Ishikawa (cell line): ENCODE measurements around the gene DYNC1I1.

Source experiments
- CEBPB ChIP-seq: IDR thresholded peaks from 2 replicates; pipeline ENCODE4 v1.6.1; 2012
- CREB1 ChIP-seq: IDR thresholded peaks from 2 replicates; pipeline ENCODE4 v1.6.1; 2012; ENCODE audit warnings: low read depth
- EGR1 ChIP-seq: IDR thresholded peaks from 2 replicates; pipeline ENCODE4 v1.6.1; 2012
- EP300 ChIP-seq: IDR thresholded peaks from 2 replicates; pipeline ENCODE4 v1.6.1; 2012; ENCODE audit warnings: borderline replicate concordance
- FOXM1 ChIP-seq: IDR thresholded peaks from 2 replicates; pipeline ENCODE4 v1.6.1; 2012; ENCODE audit warnings: low read depth, borderline replicate concordance
- MAX ChIP-seq: IDR thresholded peaks from 2 replicates; pipeline ENCODE4 v1.6.1; 2012
- NFIC ChIP-seq: IDR thresholded peaks from 2 replicates; pipeline ENCODE4 v1.6.1; 2012
- RAD21 ChIP-seq: IDR thresholded peaks from 2 replicates; pipeline ENCODE4 v1.6.1; 2012; ENCODE audit warnings: low read depth
- REST ChIP-seq: IDR thresholded peaks from 2 replicates; pipeline ENCODE4 v1.6.1; 2012; ENCODE audit warnings: low read depth, mild to moderate bottlenecking
- TAF1 ChIP-seq: IDR thresholded peaks from 2 replicates; pipeline ENCODE4 v1.6.1; 2012; ENCODE audit warnings: low read depth, mild to moderate bottlenecking
- TCF12 ChIP-seq: IDR thresholded peaks from 2 replicates; pipeline ENCODE4 v1.6.1; 2012; ENCODE audit warnings: low read depth
- TEAD4 ChIP-seq: IDR thresholded peaks from 2 replicates; pipeline ENCODE4 v1.6.1; 2012
- USF1 ChIP-seq: IDR thresholded peaks from 2 replicates; pipeline ENCODE4 v1.6.1; 2012
- YY1 ChIP-seq: IDR thresholded peaks from 2 replicates; pipeline ENCODE4 v1.6.1; 2012; ENCODE audit warnings: low read depth
- ZBTB7A ChIP-seq: IDR thresholded peaks from 2 replicates; pipeline ENCODE4 v1.6.1; 2012; ENCODE audit warnings: low read depth

Gene DYNC1I1

GRCh38 chr7:95814721-95815120 is 42.4 kb downstream of the DYNC1I1 start:
- TF ChIP-seq TAF1 (no peak), NFIC (no peak), EP300 (no peak), RAD21 (no peak), CEBPB (no peak), YY1 (no peak), EGR1 (no peak), MAX (no peak), TEAD4 (no peak), FOXM1 (no peak), ZBTB7A (no peak), TCF12 (no peak), REST (no peak)

- TF ChIP-seq RAD21 (no peak), CEBPB (no peak), YY1 (no peak), TAF1 (no peak), TCF12 (no peak), USF1 (no peak), FOXM1 (no peak), EP300 (no peak), MAX (no peak), EGR1 (no peak), NFIC (no peak), REST (no peak), ZBTB7A (no peak), TEAD4 (no peak), CREB1 (no peak)
Measured at GRCh38 chr7:95817866-95818640, 45.7 kb downstream of the DYNC1I1 start.

- no peak for TF ChIP-seq TEAD4
- no peak for TF ChIP-seq USF1
- no peak for TF ChIP-seq CREB1
Measured at GRCh38 chr7:95820778-95821177, 48.4 kb downstream of the DYNC1I1 start.

GRCh38 chr7:95822717-95823116 is 50.4 kb downstream of the DYNC1I1 start:
- TF ChIP-seq YY1, result no peak
- TF ChIP-seq MAX, result no peak
- no peak for TF ChIP-seq NFIC
- TF ChIP-seq TCF12, result no peak
- TF ChIP-seq CREB1, result no peak
- no peak for TF ChIP-seq EP300
- no peak for TF ChIP-seq EGR1
- no peak for TF ChIP-seq TAF1
- TF ChIP-seq ZBTB7A, result no peak
- TF ChIP-seq RAD21, result no peak
- no peak for TF ChIP-seq FOXM1
- TF ChIP-seq REST, result no peak
- TF ChIP-seq TEAD4, result no peak
- no peak for TF ChIP-seq USF1
- TF ChIP-seq CEBPB, result no peak
